Mammary epithelial cell (primary cell): ENCODE measurements around the gene SGCA.

ENCODE experiments used
- EZH2 ChIP-seq: IDR thresholded peaks from 2 replicates; pipeline ENCODE4 v1.6.1; 2012; ENCODE audit warnings: low read length, inconsistent platforms, borderline replicate concordance
- TF ChIP-seq, protein P1 (sequence below), 2 donors: IDR thresholded peaks in 1 of 2; conservative IDR thresholded peaks in 1 of 2; 2 replicates each; pipeline ENCODE4 v1.5.1; 2011 to 2012; ENCODE audit warnings: inconsistent platforms in 2 of 2, low read length in 2 of 2, mild to moderate bottlenecking in 2 of 2, control low read depth in 1 of 2, low read depth in 1 of 2; ENCODE audit not compliant: insufficient read depth in 1 of 2; ENCODE audit errors: extremely low read depth in 1 of 2

GRCh38 chr17:50137042-50137441 lies 28.8 kb upstream of the SGCA start:
- TF ChIP-seq, protein P1, sequence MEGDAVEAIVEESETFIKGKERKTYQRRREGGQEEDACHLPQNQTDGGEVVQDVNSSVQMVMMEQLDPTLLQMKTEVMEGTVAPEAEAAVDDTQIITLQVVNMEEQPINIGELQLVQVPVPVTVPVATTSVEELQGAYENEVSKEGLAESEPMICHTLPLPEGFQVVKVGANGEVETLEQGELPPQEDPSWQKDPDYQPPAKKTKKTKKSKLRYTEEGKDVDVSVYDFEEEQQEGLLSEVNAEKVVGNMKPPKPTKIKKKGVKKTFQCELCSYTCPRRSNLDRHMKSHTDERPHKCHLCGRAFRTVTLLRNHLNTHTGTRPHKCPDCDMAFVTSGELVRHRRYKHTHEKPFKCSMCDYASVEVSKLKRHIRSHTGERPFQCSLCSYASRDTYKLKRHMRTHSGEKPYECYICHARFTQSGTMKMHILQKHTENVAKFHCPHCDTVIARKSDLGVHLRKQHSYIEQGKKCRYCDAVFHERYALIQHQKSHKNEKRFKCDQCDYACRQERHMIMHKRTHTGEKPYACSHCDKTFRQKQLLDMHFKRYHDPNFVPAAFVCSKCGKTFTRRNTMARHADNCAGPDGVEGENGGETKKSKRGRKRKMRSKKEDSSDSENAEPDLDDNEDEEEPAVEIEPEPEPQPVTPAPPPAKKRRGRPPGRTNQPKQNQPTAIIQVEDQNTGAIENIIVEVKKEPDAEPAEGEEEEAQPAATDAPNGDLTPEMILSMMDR (conservative IDR thresholded peaks at IDR 0.05 in 1 of 2, IDR thresholded peaks at IDR 0.05 in 1 of 2; ENCODE audit: extremely low read depth in 1 of 2, insufficient read depth in 1 of 2, low read depth in 1 of 2, low read length in 2 of 2): no peak
- no peak for TF ChIP-seq EZH2
